Smooth muscle cell of the coronary artery (primary cell): Measurements from ENCODE around the gene MICOS13. TPM values are rescaled to one million over a fixed set of nuclear protein-coding genes. Genes with fewer than 3 reads are reported as not detected.

ENCODE experiments used
- total RNA-seq: library from RNA; depleted of rRNA; stranded (reverse); fragments of >200 nt; gene quantifications from 2 replicates; pipeline ENCODE4 v1.2.3, GENCODE V29; 2014; ENCODE audit warnings: low replicate concordance

Gene MICOS13, protein sequence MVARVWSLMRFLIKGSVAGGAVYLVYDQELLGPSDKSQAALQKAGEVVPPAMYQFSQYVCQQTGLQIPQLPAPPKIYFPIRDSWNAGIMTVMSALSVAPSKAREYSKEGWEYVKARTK
- total RNA-seq = 50.3 and 83.6 TPM in 2 replicates

DNA sequence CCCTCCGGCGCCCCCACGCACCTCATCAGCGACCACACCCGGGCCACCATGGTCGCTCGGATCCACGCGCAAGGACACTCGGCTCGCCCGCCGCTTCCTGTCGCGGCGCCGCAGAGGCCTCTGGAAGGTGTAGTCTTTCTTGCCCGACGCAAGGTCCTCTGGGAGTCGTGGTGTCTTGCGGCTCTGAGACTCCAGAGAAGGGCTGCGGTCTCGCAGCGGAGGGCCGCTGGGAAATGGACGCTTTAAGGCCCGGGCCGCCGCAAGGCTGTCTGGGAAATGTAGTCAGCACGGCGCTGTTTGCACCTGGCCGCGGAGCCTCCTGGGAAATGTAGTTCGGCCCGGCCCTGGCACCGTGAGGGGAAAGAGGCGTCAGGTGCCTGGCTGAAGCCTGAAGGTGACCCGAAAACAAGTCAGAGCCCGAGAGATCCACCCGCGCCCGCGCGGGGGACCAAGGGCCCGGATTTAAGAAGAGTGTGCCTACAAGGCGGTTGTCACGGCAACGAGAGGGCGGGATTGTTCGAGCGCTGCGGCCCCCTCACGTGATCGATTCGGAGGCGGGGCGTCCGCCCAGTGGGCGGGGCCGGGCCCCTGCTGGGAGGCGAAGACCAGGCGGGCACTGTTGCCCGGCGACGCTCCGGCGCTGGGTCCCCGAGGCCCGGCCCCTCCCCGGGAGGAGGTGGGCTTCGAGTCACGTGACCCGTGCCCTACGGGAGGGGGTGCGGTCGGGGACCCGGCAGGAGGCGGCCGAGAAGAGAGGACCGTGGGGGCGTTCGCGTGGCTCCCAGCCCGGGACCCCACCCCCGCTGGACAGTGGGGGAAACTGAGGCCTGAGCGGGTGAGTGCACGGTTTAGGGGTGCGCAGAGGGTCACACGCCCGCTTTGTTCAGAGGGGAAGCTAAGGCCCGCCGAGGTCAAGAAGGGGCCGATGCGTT, at the start of gene MICOS13, which contains the start of gene HSD11B1L:
TSS of gene MICOS13 (minus strand) at position 80 of the 932 bp plus-strand sequence. CDS start at position 50, 30 bp downstream.
TSS of gene HSD11B1L (plus strand) at position 591 of the 932 bp plus-strand sequence. CDS start 3,806 bp downstream, outside the sequence.

GRCh38 chr19:5719961-5720790, 39.9 kb upstream of the MICOS13 start, which contains the start of the genes CATSPERD and LONP1:
Gene CATSPERD (plus strand): TSS chr19:5720637. CDS start chr19:5720738, 101 bp downstream.
Gene LONP1 (minus strand): TSS chr19:5720146. CDS start chr19:5720132, 14 bp downstream.

GRCh38 chr19:5690125-5690954, 10.0 kb upstream of the MICOS13 start, which contains the start of gene RPL36:
Gene RPL36 (plus strand): TSS chr19:5690295. CDS start chr19:5690508, 213 bp downstream.

Other genes with a start within 250 kb of the MICOS13 start
- gene ZNRF4, start 225.1 kb downstream of the MICOS13 start, total RNA-seq = not detected in 2 replicates
- under 0.01 and 0.08 TPM in 2 replicates for gene TINCR, start 112.6 kb downstream of the MICOS13 start, total RNA-seq
- 24.9 and 72.8 TPM in 2 replicates for gene SAFB2, start 57.7 kb downstream of the MICOS13 start, total RNA-seq
- 44.8 and 50.3 TPM in 2 replicates for gene SAFB, start 57.4 kb downstream of the MICOS13 start, total RNA-seq
- gene HSD11B1L, start 511 bp upstream of the MICOS13 start, total RNA-seq = 10.1 and 11.3 TPM in 2 replicates
- gene RPL36, start 9.8 kb upstream of the MICOS13 start, total RNA-seq = 777 and 840 TPM in 2 replicates
- gene LONP1, start 39.6 kb upstream of the MICOS13 start, total RNA-seq = 116 and 155 TPM in 2 replicates
- not detected in 2 replicates for gene CATSPERD, start 40.1 kb upstream of the MICOS13 start, total RNA-seq
- 0.08 TPM in 1 of 2 replicates, not detected in the other for gene PRR22, start 104.2 kb upstream of the MICOS13 start, total RNA-seq
- 22.6 and 40.2 TPM in 2 replicates for gene DUS3L, start 110.6 kb upstream of the MICOS13 start, total RNA-seq
- not detected in 2 replicates for gene NRTN, start 124.6 kb upstream of the MICOS13 start, total RNA-seq
- gene FUT6, start 159.2 kb upstream of the MICOS13 start, total RNA-seq = not detected in 2 replicates
- not detected in 2 replicates for gene FUT3, start 170.9 kb upstream of the MICOS13 start, total RNA-seq
- not detected in 2 replicates for gene FUT5, start 190.0 kb upstream of the MICOS13 start, total RNA-seq
- 196 and 302 TPM in 2 replicates for gene NDUFA11, start 223.3 kb upstream of the MICOS13 start, total RNA-seq
- 2.8 and 4.8 TPM in 2 replicates for gene VMAC, start 224.4 kb upstream of the MICOS13 start, total RNA-seq
- 2.3 and 5.1 TPM in 2 replicates for gene CAPS, start 233.7 kb upstream of the MICOS13 start, total RNA-seq